HG03159 (cell line): ENCODE measurements around the gene ABCC6.
"Not testable (repeated sequence)": the region's sequence is repeated elsewhere in the genome, so short reads cannot be mapped to it uniquely, and the experiment has no call there.

Experiments used
- ATAC-seq: cut with Tn5 transposase; IDR thresholded peaks from one replicate; pipeline ENCODE4 v1.9.1; 2021; ENCODE audit warnings: mild to moderate bottlenecking, moderate library complexity; ENCODE audit not compliant: unreplicated experiment

The ABCC6 gene

GRCh38 chr16:16222850-16223661, at the start of gene ABCC6:
TSS of gene ABCC6 (minus strand) at chr16:16223494. CDS start at chr16:16223434, 60 bp downstream.
- not testable (repeated sequence) for ATAC-seq

- not testable (repeated sequence) for ATAC-seq
Observed at GRCh38 chr16:16272573-16273221, 49.4 kb upstream of the ABCC6 start.

- ATAC-seq: not testable (repeated sequence)
Observed at GRCh38 chr16:16271658-16272057, 48.4 kb upstream of the ABCC6 start.

- ATAC-seq: not testable (repeated sequence)
Observed at GRCh38 chr16:16268185-16268808, 45.0 kb upstream of the ABCC6 start.

- not testable (repeated sequence) for ATAC-seq
Observed at GRCh38 chr16:16267708-16268107, 44.4 kb upstream of the ABCC6 start.

- not testable (repeated sequence) for ATAC-seq
Observed at GRCh38 chr16:16265044-16265443, 41.8 kb upstream of the ABCC6 start.

GRCh38 chr16:16263947-16264346, 40.7 kb upstream of the ABCC6 start:
- ATAC-seq: not testable (repeated sequence)

GRCh38 chr16:16262954-16263555, 39.8 kb upstream of the ABCC6 start:
- not testable (repeated sequence) for ATAC-seq

GRCh38 chr16:16259971-16260370, 36.7 kb upstream of the ABCC6 start:
- ATAC-seq: not testable (repeated sequence)

GRCh38 chr16:16258822-16259221, 35.5 kb upstream of the ABCC6 start:
- ATAC-seq: not testable (repeated sequence)

GRCh38 chr16:16257301-16257923, 34.1 kb upstream of the ABCC6 start:
- ATAC-seq: not testable (repeated sequence)

GRCh38 chr16:16252377-16252776, 29.1 kb upstream of the ABCC6 start:
- ATAC-seq: not testable (repeated sequence)

- ATAC-seq: not testable (repeated sequence)
Observed at GRCh38 chr16:16249621-16250330, 26.5 kb upstream of the ABCC6 start.

GRCh38 chr16:16247439-16247838, 24.1 kb upstream of the ABCC6 start:
- ATAC-seq: not testable (repeated sequence)

- ATAC-seq: not testable (repeated sequence)
Observed at GRCh38 chr16:16246578-16247262, 23.4 kb upstream of the ABCC6 start.

- ATAC-seq: not testable (repeated sequence)
Observed at GRCh38 chr16:16243886-16244285, 20.6 kb upstream of the ABCC6 start.

- ATAC-seq: not testable (repeated sequence)
Observed at GRCh38 chr16:16240667-16241066, 17.4 kb upstream of the ABCC6 start.

GRCh38 chr16:16237738-16238137, 14.4 kb upstream of the ABCC6 start:
- not testable (repeated sequence) for ATAC-seq

- ATAC-seq: not testable (repeated sequence)
Observed at GRCh38 chr16:16237071-16237470, 13.8 kb upstream of the ABCC6 start.
